H9 (cell line): ENCODE data around the gene DPP7. TPM values are rescaled to one million over a fixed set of nuclear protein-coding genes. Genes with fewer than 3 reads are reported as not detected.
A peak's percentile ranks its signal among the peaks of the same experiment; 100 is the strongest.

Experiments
- DNase-seq: peaks from one replicate; pipeline ENCODE4 v3.0.0-alpha.2; 2017
- H2AFZ ChIP-seq: one replicate; pipeline ENCODE4 v1.6.1; 2013; ENCODE audit warnings: mild to moderate bottlenecking, low read length, control low read depth, moderate library complexity
- H2AK5ac ChIP-seq: 2 replicates; pipeline ENCODE4 v1.6.1; 2013; ENCODE audit warnings: low read length, control low read depth, mixed read lengths; ENCODE audit not compliant: insufficient read length
- H2BK120ac ChIP-seq: one replicate; pipeline ENCODE4 v1.6.1; 2013; ENCODE audit warnings: low read depth, mild to moderate bottlenecking, low read length, control low read depth, inconsistent platforms; ENCODE audit not compliant: poor library complexity, severe bottlenecking
- H2BK12ac ChIP-seq: 2 replicates; pipeline ENCODE4 v1.6.1; 2013; ENCODE audit warnings: low read length, control low read depth, mixed read lengths, low read depth; ENCODE audit not compliant: insufficient read length
- H2BK15ac ChIP-seq: 2 replicates; pipeline ENCODE4 v1.6.1; 2013; ENCODE audit warnings: low read depth, low read length, control low read depth
- H2BK20ac ChIP-seq: one replicate; pipeline ENCODE4 v1.6.1; 2013; ENCODE audit warnings: low read depth, mild to moderate bottlenecking, low read length, control low read depth, inconsistent platforms; ENCODE audit not compliant: poor library complexity, severe bottlenecking
- H2BK5ac ChIP-seq: 2 replicates; pipeline ENCODE4 v1.6.1; 2013; ENCODE audit warnings: low read length, control low read depth, mixed read lengths; ENCODE audit not compliant: insufficient read length
- H3K14ac ChIP-seq: 2 replicates; pipeline ENCODE4 v1.6.1; 2013; ENCODE audit warnings: low read length, control low read depth; ENCODE audit not compliant: insufficient read depth
- H3K18ac ChIP-seq: 2 replicates; pipeline ENCODE4 v1.6.1; 2013; ENCODE audit warnings: low read depth, mild to moderate bottlenecking, mixed read lengths, low read length, control low read depth; ENCODE audit not compliant: insufficient read length
- H3K23ac ChIP-seq: 2 replicates; pipeline ENCODE4 v1.6.1; 2013; ENCODE audit warnings: low read length, control low read depth, mixed read lengths, low read depth; ENCODE audit not compliant: insufficient read length
- H3K23me2 ChIP-seq: 2 replicates; pipeline ENCODE4 v1.6.1; 2013; ENCODE audit warnings: low read depth, mild to moderate bottlenecking, mixed read lengths, low read length, control low read depth; ENCODE audit not compliant: insufficient read length, poor library complexity, severe bottlenecking
- H3K27ac ChIP-seq: 2 replicates; pipeline ENCODE4 v1.5.1; 2013; ENCODE audit warnings: low read length, control low read depth, mixed read lengths, low read depth; ENCODE audit not compliant: insufficient read length
- H3K27me3 ChIP-seq: 2 replicates; pipeline ENCODE4 v1.6.1; 2013; ENCODE audit warnings: low read length, control low read depth, inconsistent platforms; ENCODE audit not compliant: insufficient read depth
- H3K4ac ChIP-seq: 2 replicates; pipeline ENCODE4 v1.6.1; 2013; ENCODE audit warnings: low read depth, mild to moderate bottlenecking, control low read depth, inconsistent platforms, low read length, moderate library complexity
- H3K4me1 ChIP-seq: 2 replicates; pipeline ENCODE4 v1.6.1; 2013; ENCODE audit warnings: low read length, control low read depth, inconsistent platforms; ENCODE audit not compliant: insufficient read depth
- H3K4me2 ChIP-seq: 2 replicates; pipeline ENCODE4 v1.6.1; 2013; ENCODE audit warnings: low read length, control low read depth, mixed read lengths; ENCODE audit not compliant: insufficient read length, insufficient read depth
- H3K56ac ChIP-seq: 2 replicates; pipeline ENCODE4 v1.6.1; 2013; ENCODE audit warnings: low read depth, mild to moderate bottlenecking, mixed read lengths, low read length, control low read depth; ENCODE audit not compliant: insufficient read length
- H3K79me1 ChIP-seq: 2 replicates; pipeline ENCODE4 v1.6.1; 2013; ENCODE audit warnings: low read depth, mild to moderate bottlenecking, moderate library complexity, low read length, control low read depth, inconsistent platforms; ENCODE audit not compliant: insufficient read depth, poor library complexity, severe bottlenecking
- H3K79me2 ChIP-seq: 2 replicates; pipeline ENCODE4 v1.6.1; 2013; ENCODE audit warnings: low read length, control low read depth, inconsistent platforms; ENCODE audit not compliant: insufficient read depth
- H3K9ac ChIP-seq: 2 replicates; pipeline ENCODE4 v1.6.1; 2013; ENCODE audit warnings: low read length, control low read depth, mixed read lengths; ENCODE audit not compliant: insufficient read length; ENCODE audit errors: extremely low read depth
- H3K9me3 ChIP-seq: one replicate; pipeline ENCODE4 v1.6.1; 2013; ENCODE audit warnings: low read depth, low read length, inconsistent platforms; ENCODE audit not compliant: control insufficient read depth
- H3T11ph ChIP-seq: one replicate; pipeline ENCODE4 v1.6.1; 2013; ENCODE audit warnings: mild to moderate bottlenecking, low read length, control low read depth, inconsistent platforms
- H4K20me1 ChIP-seq: one replicate; pipeline ENCODE4 v1.6.1; 2013; ENCODE audit not compliant: control insufficient read depth, insufficient read length, insufficient read depth
- H4K5ac ChIP-seq: 2 replicates; pipeline ENCODE4 v1.6.1; 2013; ENCODE audit warnings: low read depth, mild to moderate bottlenecking, mixed read lengths, low read length, control low read depth; ENCODE audit not compliant: insufficient read length
- H4K8ac ChIP-seq: replicated peaks from 2 replicates; pipeline ENCODE4 v1.6.1; 2013; ENCODE audit warnings: low read length, control low read depth, mixed read lengths, low read depth; ENCODE audit not compliant: insufficient read length
- H4K91ac ChIP-seq: 2 replicates; pipeline ENCODE4 v1.6.1; 2013; ENCODE audit warnings: low read depth, mild to moderate bottlenecking, moderate library complexity, mixed read lengths, low read length, control low read depth; ENCODE audit not compliant: insufficient read length
- H3K27ac Mint-ChIP-seq, 3 experiments: 2 replicates in 2 of 3; 3 replicates in 1 of 3; pipeline ENCODE4 v1.8.0; 2020 to 2021; ENCODE audit warnings: mixed read lengths in 3 of 3, mild to moderate bottlenecking in 1 of 3, moderate library complexity in 1 of 3
- H3K27me3 Mint-ChIP-seq: 2 replicates; pipeline ENCODE4 v1.8.0; 2021; ENCODE audit warnings: low read depth, mild to moderate bottlenecking, moderate library complexity, mixed read lengths
- H3K36me3 Mint-ChIP-seq, 3 experiments: 2 replicates in 2 of 3; 3 replicates in 1 of 3; pipeline ENCODE4 v1.8.0; 2020 to 2021; ENCODE audit warnings: low read depth in 3 of 3, mixed read lengths in 3 of 3; ENCODE audit not compliant: insufficient read depth in 1 of 3
- H3K4me1 Mint-ChIP-seq, 2 experiments: 2 replicates each; pipeline ENCODE4 v1.8.0; 2020; ENCODE audit warnings: mixed read lengths in 2 of 2
- H3K4me3 Mint-ChIP-seq, 2 experiments: 2 replicates in 1 of 2; 3 replicates in 1 of 2; pipeline ENCODE4 v1.8.0; 2020 to 2021; ENCODE audit warnings: mild to moderate bottlenecking in 2 of 2, mixed read lengths in 2 of 2, moderate library complexity in 1 of 2
- H3K9me3 Mint-ChIP-seq, 2 experiments: 2 replicates in 1 of 2; 3 replicates in 1 of 2; pipeline ENCODE4 v1.8.0; 2020; ENCODE audit warnings: mild to moderate bottlenecking in 2 of 2, mixed read lengths in 2 of 2, moderate library complexity in 1 of 2
- CTCF ChIP-seq: fragments of 200-600 bp; sonication (generic); conservative IDR thresholded peaks from 3 replicates; pipeline ENCODE4 v1.8.0; 2021; ENCODE audit warnings: antibody characterized with exemption, mild to moderate bottlenecking
- WGBS: extraction: QIAGEN DNeasy Blood & Tissue Kit; methylation state at CpG from one replicate; pipeline ENCODE4 v1.1.7; 2013; ENCODE audit warnings: missing lambda C conversion rate, low lambda C conversion rate, mixed read lengths; ENCODE audit not compliant: insufficient read length; ENCODE audit errors: extremely low coverage; 5-methylcytosine and 5-hydroxymethylcytosine counted together
- total RNA-seq: library from RNA; stranded (reverse); gene quantifications from 2 replicates; pipeline ENCODE4 v1.2.1, GENCODE V29; 2021

Gene DPP7
- total RNA-seq, 1 experiment from 2014 or later = 29.4 TPM

GRCh38 chr9:137163805-137164204, 49.3 kb upstream of the DPP7 start:
- H3K36me3 Mint-ChIP-seq = no peaks in the 10 kb centered on the region
- Histone ChIP-seq H4K8ac (no peak overlapping the region), H2BK120ac (no peak overlapping the region), H2BK20ac (no peak overlapping the region), H3K9me3 (no peaks in the 10 kb centered on the region), H3K4me2 (peak overlapping the region; percentile 70), H3K9ac (no peak overlapping the region), H2AK5ac (no peak overlapping the region), H3K23me2 (peaks cover 16% of the 10 kb centered on the region), H3K4ac (no peak overlapping the region), H3K56ac (no peak overlapping the region), H3K27ac (no peak overlapping the region), H3K79me2 (no peaks in the 10 kb centered on the region), H4K91ac (no peak overlapping the region), H2BK5ac (no peak overlapping the region), H3T11ph (no peak overlapping the region), H3K18ac (no peak overlapping the region), H2AFZ (no peak overlapping the region), H3K14ac (no peak overlapping the region), H4K20me1 (peaks cover 2% of the 10 kb centered on the region), H3K27me3 (peaks cover 47% of the 10 kb centered on the region; the same call in 1 of the 2 replicates), H4K5ac (no peak overlapping the region), H2BK15ac (no peak overlapping the region), H3K4me1 (no peaks in the 10 kb centered on the region), H2BK12ac (no peak overlapping the region), H3K79me1 (no peaks in the 10 kb centered on the region), H3K23ac (no peak overlapping the region)
- peak overlapping the region in 1 of 3 experiments; percentile 67; a peak in 1 of 7 replicates for H3K27ac Mint-ChIP-seq
- H3K4me1 Mint-ChIP-seq = peaks cover 0 to 5% of the 10 kb centered on the region in 2 experiments; a peak in 1 of 4 replicates
- peak overlapping the region; percentile 50 to 82; a peak in 3 of 5 replicates for H3K4me3 Mint-ChIP-seq
- no CpG with 5 or more reads among the region's 22 CpGs for WGBS
- no peak for DNase-seq
- H3K27me3 Mint-ChIP-seq = peaks cover 95% of the 10 kb centered on the region
- TF ChIP-seq CTCF = no peak
- no peaks in the 10 kb centered on the region; a peak in 1 of 5 replicates for H3K9me3 Mint-ChIP-seq
